ENCODE results near the gene TAF11L12. TPM values are rescaled to one million over a fixed set of nuclear protein-coding genes. Genes with fewer than 3 reads are reported as not detected.

Gene TAF11L12
- not detected in 5 replicates for total RNA-seq (2022; extraction: Qiagen RNA extraction; ENCODE audit: low read depth)

GRCh38 chr5:17610092-17610491 lies at the start of gene TAF11L12:
Gene TAF11L12 (plus strand): TSS chr5:17610392.

GRCh38 chr5:17585658-17586057 lies 24.5 kb upstream of the TAF11L12 start, which contains the start of gene TAF11L7:
Gene TAF11L7 (minus strand): TSS chr5:17585758.

GRCh38 chr5:17590860-17591259 lies 19.3 kb upstream of the TAF11L12 start, which contains the start of gene TAF11L8:
Gene TAF11L8 (minus strand): TSS chr5:17590960.

GRCh38 chr5:17594255-17594654 lies 15.9 kb upstream of the TAF11L12 start, which contains the start of gene TAF11L9:
Gene TAF11L9 (minus strand): TSS chr5:17594394.

GRCh38 chr5:17597728-17598127 lies 12.5 kb upstream of the TAF11L12 start, which contains the start of gene TAF11L10:
Gene TAF11L10 (minus strand): TSS chr5:17597828.

GRCh38 chr5:17603880-17604279 lies 6.3 kb upstream of the TAF11L12 start, which contains the start of gene TAF11L11:
Gene TAF11L11 (plus strand): TSS chr5:17604183.

GRCh38 chr5:17631788-17632187 lies 21.6 kb downstream of the TAF11L12 start, which contains the start of gene TAF11L13:
Gene TAF11L13 (plus strand): TSS chr5:17632088.

GRCh38 chr5:17634160-17634559 lies 24.0 kb downstream of the TAF11L12 start, which contains the start of gene TAF11L14:
Gene TAF11L14 (plus strand): TSS chr5:17634460.

Other genes starting within 250 kb of the TAF11L12 start
- gene TAF11L2, start 112.2 kb upstream of the TAF11L12 start, total RNA-seq (2022; extraction: Qiagen RNA extraction; ENCODE audit: low read depth), result not detected in 5 replicates
- not detected in 5 replicates for gene TAF11L3, start 92.0 kb upstream of the TAF11L12 start, total RNA-seq (2022; extraction: Qiagen RNA extraction; ENCODE audit: low read depth)
- not detected in 5 replicates for gene TAF11L4, start 88.6 kb upstream of the TAF11L12 start, total RNA-seq (2022; extraction: Qiagen RNA extraction; ENCODE audit: low read depth)
- gene TAF11L5, start 85.2 kb upstream of the TAF11L12 start, total RNA-seq (2022; extraction: Qiagen RNA extraction; ENCODE audit: low read depth), result not detected in 5 replicates
- gene TAF11L6, start 81.7 kb upstream of the TAF11L12 start, total RNA-seq (2022; extraction: Qiagen RNA extraction; ENCODE audit: low read depth), result not detected in 5 replicates
- not detected in 5 replicates for gene TAF11L7, start 24.6 kb upstream of the TAF11L12 start, total RNA-seq (2022; extraction: Qiagen RNA extraction; ENCODE audit: low read depth)
- gene TAF11L8, start 19.4 kb upstream of the TAF11L12 start, total RNA-seq (2022; extraction: Qiagen RNA extraction; ENCODE audit: low read depth), result not detected in 5 replicates
- not detected in 5 replicates for gene TAF11L9, start 16.0 kb upstream of the TAF11L12 start, total RNA-seq (2022; extraction: Qiagen RNA extraction; ENCODE audit: low read depth)
- gene TAF11L10, start 12.6 kb upstream of the TAF11L12 start, total RNA-seq (2022; extraction: Qiagen RNA extraction; ENCODE audit: low read depth), result not detected in 5 replicates
- gene TAF11L11, start 6.2 kb upstream of the TAF11L12 start, total RNA-seq (2022; extraction: Qiagen RNA extraction; ENCODE audit: low read depth), result 0.18 to 0.42 TPM (median 0.23 TPM) in 3 of 5 replicates, not detected in the others
- not detected in 5 replicates for gene TAF11L13, start 21.7 kb downstream of the TAF11L12 start, total RNA-seq (2022; extraction: Qiagen RNA extraction; ENCODE audit: low read depth)
- not detected in 5 replicates for gene TAF11L14, start 24.1 kb downstream of the TAF11L12 start, total RNA-seq (2022; extraction: Qiagen RNA extraction; ENCODE audit: low read depth)